Neuronal stem cell (in vitro differentiated cells): Measurements from ENCODE around the gene NOL4L.

ENCODE experiments used
- DNase-seq: peaks from one replicate; pipeline ENCODE4 v3.0.0-alpha.2; 2013; ENCODE audit warnings: low spot score
- H2AFZ ChIP-seq: one replicate; pipeline ENCODE4 v1.6.1; 2013; ENCODE audit warnings: mild to moderate bottlenecking, low read length, inconsistent platforms
- H2AK5ac ChIP-seq: 2 replicates; pipeline ENCODE4 v1.6.1; 2013; ENCODE audit warnings: low read depth, mild to moderate bottlenecking, inconsistent platforms, low read length, moderate library complexity, mixed read lengths
- H2BK120ac ChIP-seq: 2 replicates; pipeline ENCODE4 v1.6.1; 2013; ENCODE audit warnings: low read depth, mild to moderate bottlenecking, inconsistent platforms, low read length, moderate library complexity, mixed read lengths
- H2BK12ac ChIP-seq: one replicate; pipeline ENCODE4 v1.6.1; 2013; ENCODE audit warnings: low read length, inconsistent platforms
- H2BK15ac ChIP-seq: 2 replicates; pipeline ENCODE4 v1.6.1; 2013; ENCODE audit warnings: mild to moderate bottlenecking, low read length, inconsistent platforms, mixed read lengths
- H2BK5ac ChIP-seq: one replicate; pipeline ENCODE4 v1.6.1; 2013; ENCODE audit warnings: inconsistent platforms, mild to moderate bottlenecking, low read length, moderate library complexity
- H3K14ac ChIP-seq: one replicate; pipeline ENCODE4 v1.6.1; 2013; ENCODE audit warnings: low read length, inconsistent platforms
- H3K18ac ChIP-seq: 2 replicates; pipeline ENCODE4 v1.6.1; 2013; ENCODE audit warnings: low read length, inconsistent platforms
- H3K23ac ChIP-seq: 2 replicates; pipeline ENCODE4 v1.6.1; 2013; ENCODE audit warnings: low read depth, mild to moderate bottlenecking, mixed read lengths, low read length, inconsistent platforms; ENCODE audit not compliant: poor library complexity
- H3K27ac ChIP-seq: replicated peaks from 3 replicates; pipeline ENCODE4 v1.5.1; 2013; ENCODE audit warnings: low read length, inconsistent platforms
- H3K27me3 ChIP-seq, 3 experiments: 2 replicates each; pipeline ENCODE4 v1.6.1; 2013; ENCODE audit warnings: low read length in 3 of 3, mild to moderate bottlenecking in 2 of 3, inconsistent platforms in 1 of 3, low read depth in 1 of 3, mixed read lengths in 1 of 3, moderate library complexity in 1 of 3; ENCODE audit not compliant: control insufficient read depth in 3 of 3, insufficient read depth in 3 of 3
- H3K36me3 ChIP-seq, 2 donors: replicated peaks in 1 of 2; 2 replicates each; pipeline ENCODE4 v1.6.1; 2013; ENCODE audit warnings: low read length in 2 of 2; ENCODE audit not compliant: control insufficient read depth in 2 of 2, insufficient read depth in 2 of 2
- H3K4ac ChIP-seq: 2 replicates; pipeline ENCODE4 v1.6.1; 2013; ENCODE audit warnings: inconsistent platforms, mild to moderate bottlenecking, low read length, moderate library complexity
- H3K4me1 ChIP-seq, 2 donors: 1 replicate in 1 of 2; 2 replicates in 1 of 2; pipeline ENCODE4 v1.6.1; 2013; ENCODE audit warnings: low read length in 2 of 2, low read depth in 1 of 2; ENCODE audit not compliant: control insufficient read depth in 2 of 2, insufficient read depth in 1 of 2
- H3K4me2 ChIP-seq: one replicate; pipeline ENCODE4 v1.6.1; 2013; ENCODE audit warnings: mild to moderate bottlenecking, low read length, inconsistent platforms; ENCODE audit not compliant: insufficient read depth, poor library complexity, severe bottlenecking
- H3K4me3 ChIP-seq, 2 donors: 2 replicates each; pipeline ENCODE4 v1.5.1; 2013; ENCODE audit warnings: low read length in 2 of 2, mild to moderate bottlenecking in 2 of 2, inconsistent platforms in 1 of 2, moderate library complexity in 1 of 2
- H3K79me1 ChIP-seq: one replicate; pipeline ENCODE4 v1.6.1; 2013; ENCODE audit warnings: low read depth, mild to moderate bottlenecking, inconsistent platforms, low read length, moderate library complexity
- H3K9ac ChIP-seq: one replicate; pipeline ENCODE4 v1.6.1; 2013; ENCODE audit warnings: mild to moderate bottlenecking, low read depth, low read length, inconsistent platforms; ENCODE audit not compliant: poor library complexity
- H3K9me3 ChIP-seq, 2 donors: replicated peaks in 1 of 2; 2 replicates each; pipeline versions ENCODE3 to v1.6.1; 2013; ENCODE audit warnings: low read length in 2 of 2, mild to moderate bottlenecking in 2 of 2, inconsistent platforms in 1 of 2, low read depth in 1 of 2, mixed read lengths in 1 of 2, moderate library complexity in 1 of 2; ENCODE audit not compliant: control insufficient read depth in 2 of 2, insufficient read depth in 1 of 2
- H4K8ac ChIP-seq: one replicate; pipeline ENCODE4 v1.6.1; 2013; ENCODE audit warnings: low read depth, mild to moderate bottlenecking, inconsistent platforms, low read length, moderate library complexity
- H4K91ac ChIP-seq: one replicate; pipeline ENCODE4 v1.6.1; 2013; ENCODE audit warnings: low read length, low read depth, mild to moderate bottlenecking, inconsistent platforms; ENCODE audit not compliant: poor library complexity
- WGBS, 2 donors: extraction: QIAGEN DNeasy Blood & Tissue Kit; methylation state at CpG; one replicate each; pipeline ENCODE4 v1.1.7; 2013; ENCODE audit warnings: missing lambda C conversion rate in 2 of 2, mixed read lengths in 1 of 2; ENCODE audit not compliant: insufficient read length in 2 of 2, insufficient replicate concordance in 1 of 2; ENCODE audit errors: extremely low coverage in 2 of 2; 5-methylcytosine and 5-hydroxymethylcytosine counted together

NOL4L gene

GRCh38 chr20:32449057-32449889 lies 135.9 kb downstream of the NOL4L start:
- Histone ChIP-seq H3K27me3 (no peaks in the 10 kb centered on the region), H4K8ac (no peak overlapping the region), H2BK5ac (no peak overlapping the region), H3K79me1 (peaks cover 11% of the 10 kb centered on the region), H2BK12ac (no peak overlapping the region), H3K9me3 (no peaks in the 10 kb centered on the region), H2BK120ac (no peak overlapping the region), H4K91ac (no peak overlapping the region), H3K4me3 (no peak overlapping the region), H3K4me2 (no peak overlapping the region), H3K23ac (no peak overlapping the region), H3K4me1 (peaks cover 0 to 21% of the 10 kb centered on the region in 2 donors), H3K27ac (no peak overlapping the region), H2BK15ac (no peak overlapping the region), H2AFZ (no peak overlapping the region), H2AK5ac (no peak overlapping the region), H3K36me3 (peaks cover 54 to 100% of the 10 kb centered on the region in 2 donors), H3K9ac (no peak overlapping the region), H3K18ac (no peak overlapping the region), H3K14ac (no peak overlapping the region), H3K4ac (no peak overlapping the region)
- DNase-seq, result no peak
- WGBS, 2 donors, result no CpG with 5 or more reads among the region's 9 CpGs

GRCh38 chr20:32448306-32449056 lies 136.7 kb downstream of the NOL4L start:
- Histone ChIP-seq H3K4ac (no peak overlapping the region), H2AFZ (no peak overlapping the region), H4K8ac (no peak overlapping the region), H3K9me3 (no peaks in the 10 kb centered on the region), H3K27me3 (no peaks in the 10 kb centered on the region), H2BK5ac (peak overlapping the region; percentile 62), H2BK15ac (no peak overlapping the region), H3K18ac (no peak overlapping the region), H2BK120ac (no peak overlapping the region), H4K91ac (no peak overlapping the region), H3K4me2 (no peak overlapping the region), H3K36me3 (peaks cover 46 to 99% of the 10 kb centered on the region in 2 donors), H3K4me1 (peaks cover 0 to 21% of the 10 kb centered on the region in 2 donors), H3K79me1 (peaks cover 11% of the 10 kb centered on the region), H3K4me3 (no peak overlapping the region), H3K14ac (no peak overlapping the region), H3K9ac (no peak overlapping the region), H2AK5ac (no peak overlapping the region), H3K27ac (no peak overlapping the region), H2BK12ac (no peak overlapping the region), H3K23ac (peak overlapping the region; percentile 44)
- no peak for DNase-seq
- WGBS, 2 donors, result no CpG with 5 or more reads among the region's 13 CpGs

- H2BK5ac ChIP-seq, result no peak overlapping the region
These were observed 137.8 kb downstream of the NOL4L start for GRCh38 chr20:32447136-32448027.

More at GRCh38 chr20:32447136-32448027, 137.8 kb downstream of the NOL4L start:
- Histone ChIP-seq H2AK5ac (no peak overlapping the region), H2BK120ac (no peak overlapping the region), H3K27ac (no peak overlapping the region), H2AFZ (no peak overlapping the region), H3K27me3 (no peaks in the 10 kb centered on the region), H2BK12ac (no peak overlapping the region), H3K9me3 (no peaks in the 10 kb centered on the region), H3K23ac (peak overlapping the region; percentile 44), H3K18ac (no peak overlapping the region), H3K79me1 (peaks cover 10% of the 10 kb centered on the region), H3K4me1 (peaks cover 0 to 21% of the 10 kb centered on the region in 2 donors), H3K14ac (no peak overlapping the region), H3K4me3 (no peak overlapping the region), H4K91ac (no peak overlapping the region), H4K8ac (no peak overlapping the region), H3K36me3 (peaks cover 35 to 98% of the 10 kb centered on the region in 2 donors), H2BK15ac (no peak overlapping the region), H3K4me2 (no peak overlapping the region), H3K4ac (no peak overlapping the region), H3K9ac (peak overlapping the region; percentile 45)
- WGBS, 2 donors, result no CpG with 5 or more reads among the region's 22 CpGs
- DNase-seq, result no peak
